ENCODE results near the gene FOXK2.
"Not testable (repeated sequence)": the region's sequence is repeated elsewhere in the genome, so short reads cannot be mapped to it uniquely, and the experiment has no call there.

FOXK2 gene

GRCh38 chr17:82531431-82531881 lies 11.9 kb downstream of the FOXK2 start:
- no peak for DNase-seq (ENCODE audit: low spot score)

GRCh38 chr17:82534401-82534812 lies 14.9 kb downstream of the FOXK2 start:
- DNase-seq (ENCODE audit: low spot score) = no peak

- DNase-seq (ENCODE audit: low spot score) = no peak
Measured at GRCh38 chr17:82536512-82537201, 17.1 kb downstream of the FOXK2 start.

DNA sequence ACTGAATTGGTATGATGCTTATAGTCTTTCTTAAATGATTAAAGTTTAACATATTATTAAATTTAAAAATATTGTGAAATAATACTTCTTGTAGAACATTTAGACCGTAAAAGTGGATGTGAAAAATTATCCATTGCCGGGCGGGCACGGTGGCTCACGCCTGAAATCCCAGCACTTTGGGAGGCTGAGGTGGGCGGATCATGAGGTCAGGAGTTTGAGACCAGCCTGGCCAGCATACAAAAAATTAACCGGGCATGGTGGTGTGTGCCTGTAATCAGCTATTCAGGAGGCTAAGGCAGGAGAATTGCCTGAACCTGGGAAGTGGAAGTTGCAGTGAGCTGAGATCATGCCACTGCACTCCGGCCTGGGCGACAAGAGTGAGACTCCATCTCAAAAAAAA lies 17.7 kb downstream of the FOXK2 start:
- not testable (repeated sequence) for DNase-seq (ENCODE audit: low spot score)

DNA sequence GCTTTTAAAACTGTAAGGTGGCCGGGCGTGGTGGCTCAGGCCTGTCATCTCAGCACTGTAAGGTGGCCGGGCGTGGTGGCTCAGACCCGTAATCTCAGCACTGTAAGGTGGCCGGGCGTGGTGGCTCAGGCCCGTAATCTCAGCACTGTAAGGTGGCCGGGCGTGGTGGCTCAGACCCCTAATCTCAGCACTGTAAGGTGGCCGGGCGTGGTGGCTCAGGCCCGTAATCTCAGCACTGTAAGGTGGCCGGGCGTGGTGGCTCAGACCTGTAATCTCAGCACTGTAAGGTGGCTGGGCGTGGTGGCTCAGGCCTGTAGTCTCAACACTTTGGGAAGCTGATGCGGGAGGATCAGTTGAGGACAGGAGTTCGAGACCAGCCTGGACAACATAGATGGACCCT lies 19.5 kb downstream of the FOXK2 start:
- DNase-seq (ENCODE audit: low spot score) = not testable (repeated sequence)

GRCh38 chr17:82542439-82542838 lies 22.9 kb downstream of the FOXK2 start:
- no peak for DNase-seq (ENCODE audit: low spot score)

DNA sequence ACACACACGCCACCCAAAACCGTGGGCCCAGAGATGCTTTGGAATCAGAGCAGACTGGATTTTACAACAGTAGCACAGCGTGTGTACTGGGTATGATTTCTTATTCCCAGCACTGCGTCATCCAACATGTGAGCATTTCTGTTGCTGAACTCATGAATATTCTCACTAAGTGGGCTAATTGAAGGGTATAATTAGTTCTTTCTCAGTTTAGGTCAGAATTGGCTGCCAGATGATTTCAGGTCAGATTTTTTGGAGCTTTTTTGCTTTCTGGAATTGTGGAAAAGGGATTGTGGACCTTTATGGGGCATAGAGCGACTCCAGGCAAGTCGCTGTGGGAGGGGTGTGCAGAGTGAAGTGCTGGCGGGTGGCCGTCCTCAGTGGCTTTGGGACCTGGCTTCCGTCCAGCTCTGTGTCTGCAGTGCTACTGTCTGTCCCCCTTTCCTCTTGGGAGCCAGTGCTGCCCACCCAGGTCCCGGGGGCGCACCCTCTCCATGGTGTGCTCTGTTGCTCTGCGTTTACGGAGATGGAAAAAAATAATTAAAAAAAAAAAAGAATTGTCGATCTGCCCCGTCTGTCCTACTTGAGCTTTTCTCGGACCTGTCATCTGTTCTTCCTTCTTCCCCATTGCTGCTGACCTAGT lies 25.0 kb downstream of the FOXK2 start:
- no peak for DNase-seq (ENCODE audit: low spot score)

DNA sequence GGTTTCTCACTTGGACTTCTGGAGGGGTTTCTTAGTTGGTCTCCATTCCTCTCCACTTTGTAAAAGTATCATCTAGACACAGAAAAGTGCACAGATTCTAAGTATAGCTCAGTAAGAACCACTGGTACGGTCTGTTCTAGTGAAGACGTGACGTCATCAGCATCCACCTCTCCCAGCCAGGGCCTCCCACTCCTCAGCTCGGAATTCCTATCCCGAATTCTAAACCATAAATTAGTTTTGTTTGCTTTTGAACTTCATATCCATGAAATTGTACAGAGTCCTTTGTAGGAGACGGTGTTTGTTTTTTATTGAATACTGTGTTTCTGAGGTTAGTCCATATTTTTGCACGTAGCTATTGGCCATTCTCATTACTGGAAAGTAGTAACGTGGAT lies 25.5 kb downstream of the FOXK2 start:
- no peak for DNase-seq (ENCODE audit: low spot score)

- DNase-seq (ENCODE audit: low spot score) = no peak
Measured at GRCh38 chr17:82547981-82548380, 28.4 kb downstream of the FOXK2 start.

- no peak for DNase-seq (ENCODE audit: low spot score)
Measured at GRCh38 chr17:82548681-82549303, 29.3 kb downstream of the FOXK2 start.

- peak; percentile 58 for DNase-seq (ENCODE audit: low spot score)
Measured at GRCh38 chr17:82551779-82552457, 32.4 kb downstream of the FOXK2 start.

- no peak for DNase-seq (ENCODE audit: low spot score)
Measured at GRCh38 chr17:82552580-82552979, 33.0 kb downstream of the FOXK2 start.

DNA sequence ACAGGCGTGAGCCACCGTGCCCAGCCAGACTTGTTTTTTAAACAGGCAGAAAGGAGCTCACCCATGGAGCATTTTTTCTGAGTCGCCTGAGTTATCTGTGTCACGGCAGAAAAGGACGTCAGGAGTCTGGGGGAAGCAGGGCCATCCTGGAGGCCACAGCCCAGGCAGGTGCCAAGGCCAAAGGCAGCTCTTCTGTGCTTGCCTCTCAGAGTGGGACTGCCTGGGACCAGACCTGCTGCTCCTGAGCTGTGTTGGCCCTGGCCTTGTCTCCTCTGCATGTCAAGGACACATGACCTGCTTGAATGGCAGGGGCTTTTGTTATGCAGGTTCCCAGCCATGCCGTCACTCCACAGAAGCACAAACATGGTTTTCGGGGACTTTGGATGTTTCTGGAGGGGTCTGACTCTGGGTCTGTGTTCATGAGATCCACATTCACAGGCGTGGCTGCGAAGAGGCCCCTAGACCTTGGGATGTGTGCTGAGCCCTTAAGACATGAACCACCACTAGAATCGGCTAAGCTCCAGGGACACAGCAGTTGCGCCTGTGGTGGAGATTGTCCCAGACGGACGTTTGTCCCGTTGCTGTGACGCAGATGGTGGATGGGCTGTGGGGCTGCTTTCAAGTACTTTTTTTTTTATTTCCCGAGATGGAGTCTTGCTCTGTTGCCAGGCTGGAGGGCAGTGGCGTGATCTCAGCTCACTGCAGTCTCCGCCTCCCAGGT lies 33.8 kb downstream of the FOXK2 start:
- DNase-seq (ENCODE audit: low spot score) = no peak

DNA sequence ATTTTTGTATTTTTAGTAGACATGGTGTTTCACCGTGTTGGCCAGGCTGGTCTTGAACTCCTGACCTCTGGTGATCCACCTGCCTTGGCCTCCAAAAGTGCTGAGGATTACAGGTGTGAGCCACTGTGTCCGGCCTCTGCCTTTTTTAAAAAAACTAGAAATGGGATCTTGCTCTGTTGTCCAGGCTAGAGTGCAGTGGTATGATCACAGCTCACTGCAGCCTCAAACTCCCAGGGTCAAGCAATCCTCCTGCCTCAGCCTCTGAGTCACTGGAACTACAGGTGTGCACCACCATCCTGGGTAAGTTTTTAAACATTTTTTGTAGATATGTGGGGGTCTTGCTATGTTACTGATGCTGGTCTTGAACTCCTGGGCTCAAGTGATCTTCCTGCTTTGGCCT lies 38.0 kb downstream of the FOXK2 start:
- DNase-seq (ENCODE audit: low spot score) = not testable (repeated sequence)

DNA sequence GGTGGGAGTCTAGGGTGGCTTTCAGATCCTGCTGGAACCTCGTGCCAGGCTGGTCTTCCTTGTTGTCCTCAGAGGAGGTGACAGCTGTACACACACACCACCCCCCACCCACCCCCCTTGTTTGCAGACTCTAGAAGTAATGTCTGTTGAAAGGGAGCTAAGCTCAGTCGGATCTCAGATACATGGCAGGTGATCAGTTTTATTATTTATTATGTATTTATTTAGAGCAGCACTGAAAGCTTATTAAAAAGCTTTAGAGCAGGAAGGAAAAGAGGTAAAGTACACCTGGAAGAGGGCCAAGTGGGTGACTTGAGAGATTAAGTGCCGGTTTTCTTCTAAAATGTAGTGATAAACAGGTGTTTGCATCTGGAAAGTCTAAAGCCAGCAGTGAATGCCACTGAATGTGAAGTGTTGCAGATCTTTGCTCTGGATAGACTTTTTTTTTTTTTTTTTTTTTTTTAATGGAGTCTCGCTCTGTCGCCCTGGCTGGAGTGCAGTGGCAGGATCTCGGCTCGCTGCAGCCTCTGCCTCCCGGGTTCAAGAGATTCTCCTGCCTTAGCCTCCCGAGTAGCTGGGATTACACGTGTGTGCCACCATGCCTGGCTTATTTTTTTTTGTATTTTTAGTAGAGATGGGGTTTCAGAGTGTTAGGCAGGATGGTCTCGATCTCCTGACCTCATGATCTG lies 40.2 kb downstream of the FOXK2 start:
- no peak for DNase-seq (ENCODE audit: low spot score)

GRCh38 chr17:82560252-82560642 lies 40.7 kb downstream of the FOXK2 start:
- DNase-seq (ENCODE audit: low spot score) = no peak

GRCh38 chr17:82560802-82561428 lies 41.4 kb downstream of the FOXK2 start:
- no peak for DNase-seq (ENCODE audit: low spot score)

DNA sequence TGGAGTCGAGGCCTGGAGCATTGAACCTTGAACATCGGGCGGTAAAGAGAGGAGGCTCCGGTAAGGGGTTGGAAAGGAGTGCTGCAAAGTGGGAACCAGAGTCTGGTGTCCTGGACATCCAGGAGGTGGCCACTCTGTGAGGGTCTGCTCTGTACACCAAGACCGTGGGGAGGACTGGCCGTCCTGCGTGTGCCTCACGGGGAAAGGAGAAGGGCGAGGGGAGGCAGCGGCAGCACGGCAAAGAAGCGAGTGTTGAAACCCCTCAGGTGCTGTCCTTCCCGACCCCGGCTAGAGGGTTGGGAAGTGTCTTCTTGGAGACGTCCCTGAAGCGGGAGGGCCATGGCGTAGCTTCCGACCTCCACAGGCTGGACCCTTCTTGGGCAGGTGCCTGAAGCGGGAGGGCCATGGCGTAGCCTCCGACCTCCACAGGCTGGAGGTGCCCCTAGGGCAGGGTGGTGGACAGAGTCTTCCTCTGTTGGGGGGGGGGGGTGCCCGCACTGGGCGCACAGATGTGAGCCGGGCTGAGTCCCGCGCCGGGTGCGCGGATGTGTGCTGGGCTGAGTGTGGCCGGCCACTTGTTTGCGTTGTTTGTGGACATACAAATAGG lies 42.0 kb downstream of the FOXK2 start:
- no peak for DNase-seq (ENCODE audit: low spot score)

DNA sequence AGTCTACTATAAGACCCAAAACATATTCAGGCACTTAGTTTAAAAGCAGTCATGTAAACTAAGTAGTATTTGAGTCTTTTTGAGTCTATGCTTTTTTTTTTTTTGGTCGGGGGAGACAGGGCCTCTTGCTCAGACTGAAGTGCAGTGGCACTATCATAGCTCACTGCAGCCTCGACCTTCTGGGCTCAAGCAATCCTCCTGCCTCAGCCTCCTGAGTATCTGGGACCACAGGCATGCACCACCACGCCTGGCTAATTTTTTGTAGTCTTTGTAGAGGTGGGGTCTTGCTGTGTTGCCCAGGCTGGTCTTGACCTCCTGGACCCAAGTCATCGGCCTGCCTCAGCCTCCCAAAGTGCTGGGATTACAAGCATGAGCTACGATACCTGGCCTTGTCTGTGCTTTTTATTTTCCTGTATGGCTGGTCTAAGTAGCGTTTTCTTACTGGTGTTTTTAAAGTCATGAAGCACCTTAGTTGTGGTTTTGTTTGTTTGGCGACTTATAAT lies 43.2 kb downstream of the FOXK2 start:
- DNase-seq (ENCODE audit: low spot score) = not testable (repeated sequence)

DNA sequence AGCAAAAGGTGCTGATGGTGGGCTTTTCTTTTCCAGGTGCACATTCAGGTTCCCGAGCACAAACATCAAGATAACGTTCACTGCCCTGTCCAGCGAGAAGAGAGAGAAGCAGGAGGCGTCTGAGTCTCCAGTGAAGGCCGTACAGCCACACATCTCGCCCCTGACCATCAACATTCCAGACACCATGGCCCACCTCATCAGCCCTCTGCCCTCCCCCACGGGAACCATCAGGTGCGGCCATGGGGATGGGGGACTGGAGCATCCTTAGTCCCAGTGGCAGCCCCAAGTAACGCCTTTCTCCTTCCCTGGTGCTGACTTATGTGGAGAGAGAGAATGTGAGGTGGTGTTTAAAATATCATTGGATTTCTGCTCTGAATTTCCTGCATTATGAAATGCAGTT lies 43.8 kb downstream of the FOXK2 start:
- DNase-seq (ENCODE audit: low spot score) = no peak

Measured in SK-N-DZ (cell line).